ENCODE results near the gene TBRG4.

Gene TBRG4

DNA sequence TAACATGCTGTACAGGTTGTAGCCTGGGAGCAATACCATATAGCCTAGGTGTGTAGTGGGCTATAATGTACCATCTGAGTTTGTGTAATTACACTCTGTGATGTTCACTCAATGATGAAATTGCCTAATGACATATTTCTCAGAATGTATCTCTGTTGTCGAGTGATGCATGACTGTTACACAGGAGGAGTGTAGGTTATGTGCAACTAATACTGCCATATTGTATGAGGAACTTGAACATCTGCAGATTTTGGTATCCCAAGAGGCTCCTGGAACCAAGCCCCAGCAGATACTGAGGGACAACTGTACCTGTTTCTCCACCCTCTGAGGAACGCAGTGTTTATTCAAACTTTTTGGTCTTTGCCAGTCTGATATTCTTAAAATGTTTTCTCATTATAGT lies 61.3 kb downstream of the TBRG4 start:
- Mint-ChIP-seq H3K27ac (no peak overlapping the region), H3K4me1 (peaks cover 53% of the 10 kb centered on the region)
- DNase-seq: no peak

More for the DNA sequence above, 61.3 kb downstream of the TBRG4 start:
- H3K4me3 Mint-ChIP-seq: no peak overlapping the region
- ATAC-seq: no peak
- H3K9me3 Mint-ChIP-seq: no peaks in the 10 kb centered on the region
- H3K27me3 Mint-ChIP-seq: no peaks in the 10 kb centered on the region
